GM23338 (cell line): ENCODE measurements around the gene CCDC54. TPM values are rescaled to one million over a fixed set of nuclear protein-coding genes. Genes with fewer than 3 reads are reported as not detected.

ENCODE experiments used
- ATAC-seq: fragments of 200-7000 bp; cut with Tn5 transposase; 3 replicates; pipeline ENCODE4 v1.9.1; 2020
- DNase-seq: peaks from one replicate; pipeline ENCODE4 v3.0.0-alpha.2; 2015; ENCODE audit warnings: low spot score
- H2AFZ ChIP-seq: fragments of 200-600 bp; sonication (generic); 2 replicates; pipeline ENCODE4 v1.8.0; 2016; ENCODE audit warnings: antibody characterized with exemption, mild to moderate bottlenecking, moderate library complexity
- H3F3A ChIP-seq: fragments of 200-600 bp; sonication (generic); replicated peaks from 2 replicates; pipeline ENCODE4 v1.8.0; 2017; ENCODE audit warnings: antibody characterized with exemption, mixed run types, low read depth
- H3K27ac ChIP-seq: fragments of 200-600 bp; sonication (generic); 2 replicates; pipeline ENCODE4 v1.6.1; 2016; ENCODE audit warnings: low read depth
- H3K27me3 ChIP-seq: fragments of 200-600 bp; sonication (generic); 2 replicates; pipeline ENCODE4 v1.8.0; 2016; ENCODE audit warnings: mild to moderate bottlenecking, mixed run types, moderate library complexity; ENCODE audit not compliant: insufficient read depth
- H3K36me3 ChIP-seq: fragments of 200-600 bp; sonication (generic); 2 replicates; pipeline ENCODE4 v1.8.0; 2016; ENCODE audit warnings: mild to moderate bottlenecking; ENCODE audit not compliant: insufficient read depth
- H3K4me1 ChIP-seq: fragments of 200-600 bp; sonication (generic); 2 replicates; pipeline ENCODE4 v1.8.0; 2016; ENCODE audit warnings: mild to moderate bottlenecking, moderate library complexity; ENCODE audit not compliant: insufficient read depth
- H3K4me2 ChIP-seq: fragments of 200-600 bp; sonication (generic); 2 replicates; pipeline ENCODE4 v1.7.1; 2017; ENCODE audit warnings: mixed run types
- H3K4me3 ChIP-seq: fragments of 200-600 bp; sonication (generic); 2 replicates; pipeline ENCODE4 v1.6.1; 2016; ENCODE audit warnings: mixed run types
- H3K79me2 ChIP-seq: fragments of 200-600 bp; sonication (generic); replicated peaks from 2 replicates; pipeline ENCODE4 v1.8.0; 2017; ENCODE audit warnings: mild to moderate bottlenecking; ENCODE audit not compliant: insufficient read depth
- H3K9me2 ChIP-seq: fragments of 200-600 bp; sonication (generic); 2 replicates; pipeline ENCODE4 v1.8.0; 2017; ENCODE audit not compliant: insufficient read depth
- H4K20me1 ChIP-seq: fragments of 200-600 bp; sonication (generic); replicated peaks from 2 replicates; pipeline ENCODE4 v1.8.0; 2017; ENCODE audit warnings: mild to moderate bottlenecking; ENCODE audit not compliant: insufficient read depth
- H3K27ac Mint-ChIP-seq: 2 replicates; pipeline ENCODE4 v1.8.0; 2020; ENCODE audit warnings: inconsistent platforms, mild to moderate bottlenecking, moderate library complexity, mixed read lengths
- H3K27me3 Mint-ChIP-seq: 3 replicates; pipeline ENCODE4 v1.8.0; 2022; ENCODE audit warnings: low read depth, mild to moderate bottlenecking, moderate library complexity, mixed read lengths, inconsistent platforms; ENCODE audit not compliant: insufficient read depth, poor library complexity
- H3K36me3 Mint-ChIP-seq: 3 replicates; pipeline ENCODE4 v1.8.0; 2021; ENCODE audit warnings: low read depth, mild to moderate bottlenecking, inconsistent platforms, moderate library complexity, mixed read lengths
- H3K4me1 Mint-ChIP-seq: 3 replicates; pipeline ENCODE4 v1.8.0; 2020; ENCODE audit warnings: mild to moderate bottlenecking, inconsistent platforms, mixed read lengths
- H3K4me3 Mint-ChIP-seq: 3 replicates; pipeline ENCODE4 v1.8.0; 2021; ENCODE audit warnings: moderate library complexity, mild to moderate bottlenecking, inconsistent platforms, mixed read lengths
- H3K9me3 Mint-ChIP-seq: 3 replicates; pipeline ENCODE4 v1.8.0; 2020; ENCODE audit warnings: moderate library complexity, mild to moderate bottlenecking, inconsistent platforms, mixed read lengths
- EZH2 ChIP-seq: fragments of 200-600 bp; sonication (generic); IDR thresholded peaks from one replicate; pipeline ENCODE4 v1.8.0; 2017; ENCODE audit warnings: antibody characterized with exemption, mild to moderate bottlenecking, low read depth; ENCODE audit not compliant: unreplicated experiment
- EZH2phosphoT487 ChIP-seq: fragments of 200-600 bp; sonication (generic); IDR thresholded peaks from one replicate; pipeline ENCODE4 v1.8.1; 2018; ENCODE audit warnings: antibody characterized with exemption; ENCODE audit not compliant: unreplicated experiment
- ZNF114 ChIP-seq: fragments of 250-450 bp; sonication (Bioruptor Pico); IDR thresholded peaks from 2 replicates; pipeline ENCODE4 v1.5.0; 2020; ENCODE audit warnings: mild to moderate bottlenecking, moderate library complexity
- ZNF331 ChIP-seq: fragments of 250-450 bp; sonication (Bioruptor Pico); IDR thresholded peaks from 2 replicates; pipeline ENCODE4 v1.5.0; 2020; ENCODE audit warnings: low read depth, mild to moderate bottlenecking, moderate library complexity
- polyA plus RNA-seq: library from polyadenylated mRNA; unstranded; fragments of >200 nt; fragmentation: Nextera tagmentation; extraction: Ambion mirVana; gene quantifications from 2 replicates; pipeline ENCODE4 v1.2.1, GENCODE V29; 2016
- total RNA-seq: library from RNA; depleted of rRNA; stranded (reverse); fragments of >200 nt; shearing (Covaris generic); gene quantifications from 2 replicates; pipeline ENCODE4 v1.2.3, GENCODE V29; 2014
- TF ChIP-seq, protein P1 (sequence below): fragments of 250-450 bp; sonication (Bioruptor Pico); IDR thresholded peaks from 2 replicates; pipeline ENCODE4 v1.5.0; 2020; ENCODE audit warnings: mild to moderate bottlenecking, moderate library complexity

CCDC54 gene
- total and polyA plus RNA-seq, 2 experiments from 2014 or later: not detected

DNA sequence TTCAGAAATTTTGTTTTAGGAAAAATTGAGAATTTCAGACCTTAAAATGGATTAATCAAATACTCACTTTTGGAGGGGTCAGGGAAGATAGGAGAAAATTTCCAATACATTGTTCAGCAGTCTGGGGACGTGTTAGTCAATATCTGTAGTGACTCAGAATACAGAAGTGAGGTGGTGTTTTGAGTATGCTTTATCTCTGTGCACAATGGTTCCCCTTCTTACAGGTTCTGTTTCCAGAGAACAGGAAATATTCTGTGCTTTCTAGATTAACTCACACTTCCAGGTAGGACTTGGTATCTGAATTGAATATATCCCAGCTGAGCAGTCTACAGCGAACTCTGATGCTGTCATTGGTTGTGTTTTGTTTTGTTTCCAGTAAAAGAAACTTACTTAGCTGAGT, 30.7 kb upstream of the CCDC54 start (continued):
- TF ChIP-seq, protein P1, sequence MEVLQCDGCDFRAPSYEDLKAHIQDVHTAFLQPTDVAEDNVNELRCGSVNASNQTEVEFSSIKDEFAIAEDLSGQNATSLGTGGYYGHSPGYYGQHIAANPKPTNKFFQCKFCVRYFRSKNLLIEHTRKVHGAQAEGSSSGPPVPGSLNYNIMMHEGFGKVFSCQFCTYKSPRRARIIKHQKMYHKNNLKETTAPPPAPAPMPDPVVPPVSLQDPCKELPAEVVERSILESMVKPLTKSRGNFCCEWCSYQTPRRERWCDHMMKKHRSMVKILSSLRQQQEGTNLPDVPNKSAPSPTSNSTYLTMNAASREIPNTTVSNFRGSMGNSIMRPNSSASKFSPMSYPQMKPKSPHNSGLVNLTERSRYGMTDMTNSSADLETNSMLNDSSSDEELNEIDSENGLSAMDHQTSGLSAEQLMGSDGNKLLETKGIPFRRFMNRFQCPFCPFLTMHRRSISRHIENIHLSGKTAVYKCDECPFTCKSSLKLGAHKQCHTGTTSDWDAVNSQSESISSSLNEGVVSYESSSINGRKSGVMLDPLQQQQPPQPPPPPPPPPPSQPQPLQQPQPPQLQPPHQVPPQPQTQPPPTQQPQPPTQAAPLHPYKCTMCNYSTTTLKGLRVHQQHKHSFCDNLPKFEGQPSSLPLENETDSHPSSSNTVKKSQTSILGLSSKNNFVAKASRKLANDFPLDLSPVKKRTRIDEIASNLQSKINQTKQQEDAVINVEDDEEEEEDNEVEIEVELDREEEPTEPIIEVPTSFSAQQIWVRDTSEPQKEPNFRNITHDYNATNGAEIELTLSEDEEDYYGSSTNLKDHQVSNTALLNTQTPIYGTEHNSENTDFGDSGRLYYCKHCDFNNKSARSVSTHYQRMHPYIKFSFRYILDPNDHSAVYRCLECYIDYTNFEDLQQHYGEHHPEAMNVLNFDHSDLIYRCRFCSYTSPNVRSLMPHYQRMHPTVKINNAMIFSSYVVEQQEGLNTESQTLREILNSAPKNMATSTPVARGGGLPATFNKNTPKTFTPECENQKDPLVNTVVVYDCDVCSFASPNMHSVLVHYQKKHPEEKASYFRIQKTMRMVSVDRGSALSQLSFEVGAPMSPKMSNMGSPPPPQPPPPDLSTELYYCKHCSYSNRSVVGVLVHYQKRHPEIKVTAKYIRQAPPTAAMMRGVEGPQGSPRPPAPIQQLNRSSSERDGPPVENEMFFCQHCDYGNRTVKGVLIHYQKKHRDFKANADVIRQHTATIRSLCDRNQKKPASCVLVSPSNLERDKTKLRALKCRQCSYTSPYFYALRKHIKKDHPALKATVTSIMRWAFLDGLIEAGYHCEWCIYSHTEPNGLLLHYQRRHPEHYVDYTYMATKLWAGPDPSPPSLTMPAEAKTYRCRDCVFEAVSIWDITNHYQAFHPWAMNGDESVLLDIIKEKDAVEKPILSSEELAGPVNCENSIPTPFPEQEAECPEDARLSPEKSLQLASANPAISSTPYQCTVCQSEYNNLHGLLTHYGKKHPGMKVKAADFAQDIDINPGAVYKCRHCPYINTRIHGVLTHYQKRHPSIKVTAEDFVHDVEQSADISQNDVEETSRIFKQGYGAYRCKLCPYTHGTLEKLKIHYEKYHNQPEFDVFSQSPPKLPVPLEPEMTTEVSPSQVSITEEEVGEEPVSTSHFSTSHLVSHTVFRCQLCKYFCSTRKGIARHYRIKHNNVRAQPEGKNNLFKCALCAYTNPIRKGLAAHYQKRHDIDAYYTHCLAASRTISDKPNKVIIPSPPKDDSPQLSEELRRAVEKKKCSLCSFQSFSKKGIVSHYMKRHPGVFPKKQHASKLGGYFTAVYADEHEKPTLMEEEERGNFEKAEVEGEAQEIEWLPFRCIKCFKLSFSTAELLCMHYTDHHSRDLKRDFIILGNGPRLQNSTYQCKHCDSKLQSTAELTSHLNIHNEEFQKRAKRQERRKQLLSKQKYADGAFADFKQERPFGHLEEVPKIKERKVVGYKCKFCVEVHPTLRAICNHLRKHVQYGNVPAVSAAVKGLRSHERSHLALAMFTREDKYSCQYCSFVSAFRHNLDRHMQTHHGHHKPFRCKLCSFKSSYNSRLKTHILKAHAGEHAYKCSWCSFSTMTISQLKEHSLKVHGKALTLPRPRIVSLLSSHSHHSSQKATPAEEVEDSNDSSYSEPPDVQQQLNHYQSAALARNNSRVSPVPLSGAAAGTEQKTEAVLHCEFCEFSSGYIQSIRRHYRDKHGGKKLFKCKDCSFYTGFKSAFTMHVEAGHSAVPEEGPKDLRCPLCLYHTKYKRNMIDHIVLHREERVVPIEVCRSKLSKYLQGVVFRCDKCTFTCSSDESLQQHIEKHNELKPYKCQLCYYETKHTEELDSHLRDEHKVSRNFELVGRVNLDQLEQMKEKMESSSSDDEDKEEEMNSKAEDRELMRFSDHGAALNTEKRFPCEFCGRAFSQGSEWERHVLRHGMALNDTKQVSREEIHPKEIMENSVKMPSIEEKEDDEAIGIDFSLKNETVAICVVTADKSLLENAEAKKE (CRISPR knock-in tag): no peak

DNA sequence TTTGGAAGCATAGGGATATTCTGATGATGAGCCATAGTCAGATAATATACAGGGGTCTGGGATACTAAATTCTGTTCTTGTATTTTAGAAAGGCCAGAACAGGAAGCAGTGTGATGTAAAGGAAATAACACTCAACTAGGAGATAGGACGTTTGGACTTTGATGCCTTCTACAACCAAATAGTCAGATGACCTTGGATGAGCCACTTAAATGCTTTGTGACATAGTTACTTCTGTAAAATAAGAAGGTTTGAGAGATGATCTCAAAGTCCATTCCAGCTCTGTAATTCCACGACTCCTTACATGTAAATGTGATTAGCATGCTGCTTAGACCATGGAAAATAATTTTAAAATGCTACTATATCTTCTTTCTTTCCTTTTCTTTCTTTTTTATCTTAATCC, 29.5 kb upstream of the CCDC54 start:
- no peak overlapping the region for H3K4me3 Mint-ChIP-seq
- no peak overlapping the region for H3K4me2 ChIP-seq
- H3K27me3 Mint-ChIP-seq: peaks cover 2% of the 10 kb centered on the region
- H3K27ac ChIP-seq: no peak overlapping the region
- DNase-seq: no peak
- H3K4me1 ChIP-seq: no peaks in the 10 kb centered on the region
- H3K9me2 ChIP-seq: no peaks in the 10 kb centered on the region
- no peak overlapping the region for H2AFZ ChIP-seq
- H3K4me1 Mint-ChIP-seq: peaks cover 4% of the 10 kb centered on the region; the same call in 2 of the 3 replicates
- no peak overlapping the region for H3K4me3 ChIP-seq
- H3K79me2 ChIP-seq: no peaks in the 10 kb centered on the region
- H3K36me3 ChIP-seq: no peaks in the 10 kb centered on the region
- no peaks in the 10 kb centered on the region for H3F3A ChIP-seq
- no peak overlapping the region for H3K27ac Mint-ChIP-seq
- TF ChIP-seq EZH2 (no peak), EZH2phosphoT487 (no peak), ZNF331 (CRISPR knock-in tag) (no peak), ZNF114 (CRISPR knock-in tag) (no peak)
- TF ChIP-seq, protein P1 (CRISPR knock-in tag): no peak
- no peaks in the 10 kb centered on the region for H3K27me3 ChIP-seq
- no peaks in the 10 kb centered on the region for H3K36me3 Mint-ChIP-seq
- H3K9me3 Mint-ChIP-seq: no peaks in the 10 kb centered on the region
- H4K20me1 ChIP-seq: no peaks in the 10 kb centered on the region
- no peak for ATAC-seq
